WERI-Rb-1 (cell line): ENCODE measurements around the gene NKAIN2.
"Not testable (repeated sequence)": the region's sequence is repeated elsewhere in the genome, so short reads cannot be mapped to it uniquely, and the experiment has no call there.

ENCODE experiments used
- DNase-seq: peaks from one replicate; pipeline ENCODE4 v3.0.0-alpha.2; 2020
- H3K27ac ChIP-seq: fragments of 250-450 bp; sonication (Bioruptor Pico); 2 replicates; pipeline ENCODE4 v1.5.1; 2020; ENCODE audit warnings: mild to moderate bottlenecking, moderate library complexity
- H3K27me3 ChIP-seq: fragments of 250-450 bp; sonication (Bioruptor Pico); 2 replicates; pipeline ENCODE4 v1.5.1; 2021; ENCODE audit warnings: mild to moderate bottlenecking, low read depth, moderate library complexity; ENCODE audit not compliant: insufficient read depth, severe bottlenecking
- H3K36me3 ChIP-seq: fragments of 250-450 bp; sonication (Bioruptor Pico); 2 replicates; pipeline ENCODE4 v1.5.1; 2020; ENCODE audit warnings: mild to moderate bottlenecking, moderate library complexity
- H3K4me3 ChIP-seq: 2 replicates; pipeline ENCODE4 v1.5.1; 2011; ENCODE audit warnings: low read depth, mild to moderate bottlenecking, control low read depth, low read length
- H3K9me3 ChIP-seq: fragments of 250-450 bp; sonication (Bioruptor Pico); 2 replicates; pipeline ENCODE4 v1.5.1; 2021; ENCODE audit warnings: mild to moderate bottlenecking, moderate library complexity; ENCODE audit not compliant: severe bottlenecking
- TF ChIP-seq, protein P1 (sequence below): IDR thresholded peaks from 2 replicates; pipeline ENCODE4 v1.5.1; 2011; ENCODE audit warnings: low read depth, mild to moderate bottlenecking, control low read depth, inconsistent platforms, low read length

Gene NKAIN2

DNA sequence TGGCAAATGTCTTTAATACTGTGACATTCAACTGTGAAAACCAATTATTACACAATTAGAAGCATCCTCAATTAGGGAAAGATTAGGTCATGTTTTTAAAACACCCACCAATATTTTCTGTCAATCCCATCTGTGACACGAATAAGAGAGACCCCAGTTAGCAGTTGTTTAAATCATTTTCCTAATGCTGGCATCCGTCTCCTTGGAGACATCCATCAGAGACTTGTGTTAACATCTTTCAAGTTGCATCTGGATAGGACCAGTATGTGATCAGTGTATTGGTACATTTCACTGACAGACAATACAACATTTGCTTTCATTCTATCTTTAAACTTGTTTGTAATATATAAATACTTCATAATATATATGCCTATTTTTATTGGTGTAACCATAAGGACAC is 737.9 kb downstream of the NKAIN2 start:
- H3K9me3 ChIP-seq = no peaks in the 10 kb centered on the region
- H3K27me3 ChIP-seq = no peaks in the 10 kb centered on the region
- no peak overlapping the region for H3K27ac ChIP-seq
- H3K4me3 ChIP-seq = no peak overlapping the region
- TF ChIP-seq, protein P1, sequence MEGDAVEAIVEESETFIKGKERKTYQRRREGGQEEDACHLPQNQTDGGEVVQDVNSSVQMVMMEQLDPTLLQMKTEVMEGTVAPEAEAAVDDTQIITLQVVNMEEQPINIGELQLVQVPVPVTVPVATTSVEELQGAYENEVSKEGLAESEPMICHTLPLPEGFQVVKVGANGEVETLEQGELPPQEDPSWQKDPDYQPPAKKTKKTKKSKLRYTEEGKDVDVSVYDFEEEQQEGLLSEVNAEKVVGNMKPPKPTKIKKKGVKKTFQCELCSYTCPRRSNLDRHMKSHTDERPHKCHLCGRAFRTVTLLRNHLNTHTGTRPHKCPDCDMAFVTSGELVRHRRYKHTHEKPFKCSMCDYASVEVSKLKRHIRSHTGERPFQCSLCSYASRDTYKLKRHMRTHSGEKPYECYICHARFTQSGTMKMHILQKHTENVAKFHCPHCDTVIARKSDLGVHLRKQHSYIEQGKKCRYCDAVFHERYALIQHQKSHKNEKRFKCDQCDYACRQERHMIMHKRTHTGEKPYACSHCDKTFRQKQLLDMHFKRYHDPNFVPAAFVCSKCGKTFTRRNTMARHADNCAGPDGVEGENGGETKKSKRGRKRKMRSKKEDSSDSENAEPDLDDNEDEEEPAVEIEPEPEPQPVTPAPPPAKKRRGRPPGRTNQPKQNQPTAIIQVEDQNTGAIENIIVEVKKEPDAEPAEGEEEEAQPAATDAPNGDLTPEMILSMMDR = no peak
- DNase-seq = no peak
- no peaks in the 10 kb centered on the region for H3K36me3 ChIP-seq

DNA sequence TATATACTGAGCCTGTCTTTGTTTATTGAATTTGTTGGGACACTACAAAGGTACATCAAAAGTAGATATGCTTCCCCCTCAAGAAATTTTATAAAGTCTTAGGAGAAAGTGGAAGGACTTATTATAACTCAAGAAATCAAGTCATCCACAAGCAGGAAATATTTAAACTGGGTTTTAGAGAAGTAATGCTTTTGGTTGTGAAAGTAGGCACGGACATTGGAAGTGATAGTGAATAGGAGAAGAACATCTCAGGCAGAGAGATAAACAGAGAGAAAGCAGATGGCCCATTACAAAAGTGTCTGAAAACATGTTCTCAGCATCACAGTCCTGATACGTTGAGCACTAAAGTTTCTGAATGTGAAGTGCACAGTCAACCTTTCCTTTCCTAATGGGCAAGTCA is 742.9 kb downstream of the NKAIN2 start:
- H3K9me3 ChIP-seq = no peaks in the 10 kb centered on the region
- H3K27me3 ChIP-seq = no peaks in the 10 kb centered on the region
- H3K4me3 ChIP-seq = no peak overlapping the region
- DNase-seq = no peak
- TF ChIP-seq, protein P1 = no peak
- H3K36me3 ChIP-seq = no peaks in the 10 kb centered on the region
- no peak overlapping the region for H3K27ac ChIP-seq

DNA sequence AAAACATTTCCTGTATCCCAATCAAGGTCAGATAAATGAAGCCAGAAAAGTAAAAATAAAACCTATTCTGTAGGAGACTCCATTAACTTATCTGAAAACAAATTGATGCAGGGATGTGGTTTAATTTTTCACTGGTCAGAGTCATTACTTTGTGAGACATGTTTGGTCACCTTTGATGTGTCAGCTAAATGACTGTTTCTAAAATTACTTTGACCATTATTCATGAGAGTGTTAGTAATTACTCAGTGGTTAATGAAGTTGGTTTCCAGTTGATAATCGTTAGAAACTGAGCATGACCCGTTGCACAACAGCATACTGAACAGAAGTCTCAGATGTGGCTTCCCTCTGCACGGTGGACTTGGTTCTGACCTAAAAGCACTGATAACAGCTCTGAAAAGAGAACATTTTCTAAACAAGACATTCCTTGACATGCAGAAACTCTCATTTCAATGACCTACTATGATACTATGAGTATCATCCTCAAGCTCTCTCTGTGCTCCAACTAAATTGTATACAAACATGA is 748.1 kb downstream of the NKAIN2 start:
- no peak for DNase-seq
- no peaks in the 10 kb centered on the region for H3K9me3 ChIP-seq
- no peaks in the 10 kb centered on the region for H3K27me3 ChIP-seq
- TF ChIP-seq, protein P1 = no peak
- no peak overlapping the region for H3K27ac ChIP-seq
- no peak overlapping the region for H3K4me3 ChIP-seq
- H3K36me3 ChIP-seq = no peaks in the 10 kb centered on the region

DNA sequence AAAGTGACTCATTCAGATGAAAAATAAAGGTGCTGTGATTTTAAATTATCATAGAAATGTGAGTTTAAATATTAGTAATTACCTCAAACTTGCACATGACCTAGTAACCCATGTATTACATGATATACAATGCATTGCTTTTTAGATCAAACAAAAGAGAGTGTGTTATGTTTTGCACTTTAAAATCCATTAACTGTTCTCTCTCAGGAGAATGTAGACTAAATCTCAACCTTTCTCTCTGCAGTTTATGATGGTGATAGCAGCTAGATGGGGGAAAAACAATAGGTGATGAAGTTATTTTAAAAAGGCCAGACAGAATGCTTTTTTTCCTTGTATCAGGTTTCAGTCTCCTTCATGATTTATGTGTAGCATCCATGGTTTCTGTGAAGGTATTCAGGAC is 754.2 kb downstream of the NKAIN2 start:
- no peak overlapping the region for H3K27ac ChIP-seq
- no peaks in the 10 kb centered on the region for H3K9me3 ChIP-seq
- DNase-seq = no peak
- no peaks in the 10 kb centered on the region for H3K36me3 ChIP-seq
- TF ChIP-seq, protein P1 = no peak
- H3K27me3 ChIP-seq = no peaks in the 10 kb centered on the region
- no peak overlapping the region for H3K4me3 ChIP-seq

DNA sequence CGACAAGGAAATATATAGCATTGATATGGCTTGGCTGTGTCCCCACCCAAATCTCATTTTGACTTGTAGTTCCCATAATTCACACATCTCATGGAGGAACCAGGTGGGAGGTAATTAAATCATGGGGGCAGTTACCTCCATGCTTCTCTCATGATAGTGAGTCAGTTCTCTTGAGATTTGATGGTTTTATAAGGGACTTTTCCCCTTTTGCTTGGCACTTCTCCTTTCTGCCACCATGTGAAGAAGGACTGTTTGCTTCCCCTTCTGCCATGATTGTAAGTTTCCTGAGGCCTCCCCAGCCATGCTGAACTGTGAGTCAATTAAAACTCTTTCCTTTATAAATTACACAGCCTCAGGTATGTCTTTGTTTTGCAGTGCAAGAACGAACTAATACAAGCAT is 756.4 kb downstream of the NKAIN2 start:
- not testable (repeated sequence) for H3K36me3 ChIP-seq, H3K9me3 ChIP-seq, H3K27me3 ChIP-seq, DNase-seq, H3K27ac ChIP-seq, H3K4me3 ChIP-seq

DNA sequence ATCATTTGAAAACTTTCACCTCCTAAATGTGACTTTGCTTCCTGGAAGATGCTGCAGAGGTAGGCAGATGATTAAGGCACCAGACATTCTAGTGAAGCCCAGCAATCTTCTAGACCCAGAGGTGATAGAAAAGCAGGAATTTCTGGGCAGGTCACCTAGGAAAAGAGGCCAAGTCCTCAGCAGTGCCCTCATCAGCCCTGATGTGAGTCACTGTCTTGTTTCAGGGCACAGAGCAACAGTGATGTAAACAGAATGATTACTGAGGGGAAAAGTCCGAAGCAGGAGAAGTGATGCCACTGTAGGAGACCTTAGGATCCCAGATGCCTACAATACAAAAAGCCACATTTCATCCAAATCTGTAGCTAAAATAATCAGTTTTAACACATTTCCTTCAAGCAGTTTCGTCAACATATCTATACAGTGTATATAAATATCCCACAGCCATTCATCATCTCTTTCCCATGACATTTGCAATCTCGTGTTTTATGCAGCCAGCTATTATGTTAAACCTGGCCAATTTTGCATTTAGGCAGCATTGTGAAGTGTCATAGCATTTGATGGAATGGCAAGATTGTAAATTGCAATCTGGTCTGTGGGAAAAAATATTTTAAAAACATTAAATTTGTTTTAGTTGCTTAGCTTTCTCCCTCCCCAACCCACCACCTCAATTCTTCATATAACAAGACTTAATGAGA is 757.4 kb downstream of the NKAIN2 start:
- Histone ChIP-seq H3K9me3 (no peaks in the 10 kb centered on the region), H3K27me3 (no peaks in the 10 kb centered on the region), H3K36me3 (no peaks in the 10 kb centered on the region), H3K27ac (no peak overlapping the region), H3K4me3 (no peak overlapping the region)
- TF ChIP-seq, protein P1 = no peak
- DNase-seq = no peak
